HEK293T (cell line): Measurements from ENCODE around the gene REXO1.

Source experiments
- CTCF ChIA-PET: fragments of 350-600 bp; formaldehyde crosslinking; extraction: SDS; loops from one replicate; lab custom pipeline; 2021; ENCODE audit warnings: antibody characterized with exemption, inconsistent platforms; lab: Yijun Ruan, JAX
- POLR2A ChIA-PET: fragments of 350-600 bp; formaldehyde crosslinking; extraction: SDS; loops from one replicate; lab custom pipeline; 2020; ENCODE audit warnings: antibody characterized with exemption, inconsistent platforms; lab: Yijun Ruan, JAX
- DNase-seq: peaks from one replicate; pipeline ENCODE4 v3.0.0; 2012; ENCODE audit warnings: mixed read lengths; ENCODE audit errors: extremely low spot score
- ARNT ChIP-seq: fragments of 450-650 bp; IDR thresholded peaks from 2 replicates; pipeline ENCODE4 v1.6.1; 2017; ENCODE audit warnings: mild to moderate bottlenecking
- BHLHE40 ChIP-seq: fragments of 450-650 bp; IDR thresholded peaks from 2 replicates; pipeline ENCODE4 v1.6.1; 2016; ENCODE audit warnings: mild to moderate bottlenecking, moderate library complexity, borderline replicate concordance
- CTBP1 ChIP-seq: fragments of 450-650 bp; IDR thresholded peaks from 2 replicates; pipeline ENCODE4 v1.6.1; 2016; ENCODE audit warnings: borderline replicate concordance
- ELF4 ChIP-seq: fragments of 450-650 bp; IDR thresholded peaks from 2 replicates; pipeline ENCODE4 v1.6.1; 2017; ENCODE audit warnings: antibody characterized with exemption
- FOXA1 ChIP-seq: fragments of 450-650 bp; IDR thresholded peaks from 2 replicates; pipeline ENCODE4 v1.6.1; 2016; ENCODE audit warnings: mild to moderate bottlenecking
- FOXK2 ChIP-seq: fragments of 450-650 bp; IDR thresholded peaks from 2 replicates; pipeline ENCODE4 v1.6.1; 2016; ENCODE audit warnings: mild to moderate bottlenecking
- FOXM1 ChIP-seq: fragments of 450-650 bp; IDR thresholded peaks from 2 replicates; pipeline ENCODE4 v1.6.1; 2017; ENCODE audit warnings: mild to moderate bottlenecking, borderline replicate concordance
- HDGF ChIP-seq: fragments of 450-650 bp; IDR thresholded peaks from 2 replicates; pipeline ENCODE4 v1.6.1; 2017; ENCODE audit warnings: antibody characterized with exemption, borderline replicate concordance
- L3MBTL2 ChIP-seq: fragments of 450-650 bp; conservative IDR thresholded peaks from 2 replicates; pipeline ENCODE4 v1.6.1; 2016; ENCODE audit warnings: mild to moderate bottlenecking
- LEF1 ChIP-seq: fragments of 450-650 bp; IDR thresholded peaks from 2 replicates; pipeline ENCODE4 v1.6.1; 2017; ENCODE audit warnings: mild to moderate bottlenecking, borderline replicate concordance
- NFRKB ChIP-seq: fragments of 450-650 bp; IDR thresholded peaks from 2 replicates; pipeline ENCODE4 v1.6.1; 2016; ENCODE audit warnings: mild to moderate bottlenecking, moderate library complexity
- SP1 ChIP-seq: fragments of 450-650 bp; IDR thresholded peaks from 2 replicates; pipeline ENCODE4 v1.6.1; 2017
- SUZ12 ChIP-seq: fragments of 450-650 bp; IDR thresholded peaks from 2 replicates; pipeline ENCODE4 v1.6.1; 2016; ENCODE audit warnings: mild to moderate bottlenecking
- TARDBP ChIP-seq: fragments of 450-650 bp; IDR thresholded peaks from 2 replicates; pipeline ENCODE4 v1.6.1; 2016
- ZNF384 ChIP-seq: fragments of 450-650 bp; IDR thresholded peaks from 2 replicates; pipeline ENCODE4 v1.6.1; 2016
- TF ChIP-seq, protein P1 (sequence below): fragments of 450-650 bp; IDR thresholded peaks from 2 replicates; pipeline ENCODE4 v1.6.1; 2016

REXO1 gene

DNA sequence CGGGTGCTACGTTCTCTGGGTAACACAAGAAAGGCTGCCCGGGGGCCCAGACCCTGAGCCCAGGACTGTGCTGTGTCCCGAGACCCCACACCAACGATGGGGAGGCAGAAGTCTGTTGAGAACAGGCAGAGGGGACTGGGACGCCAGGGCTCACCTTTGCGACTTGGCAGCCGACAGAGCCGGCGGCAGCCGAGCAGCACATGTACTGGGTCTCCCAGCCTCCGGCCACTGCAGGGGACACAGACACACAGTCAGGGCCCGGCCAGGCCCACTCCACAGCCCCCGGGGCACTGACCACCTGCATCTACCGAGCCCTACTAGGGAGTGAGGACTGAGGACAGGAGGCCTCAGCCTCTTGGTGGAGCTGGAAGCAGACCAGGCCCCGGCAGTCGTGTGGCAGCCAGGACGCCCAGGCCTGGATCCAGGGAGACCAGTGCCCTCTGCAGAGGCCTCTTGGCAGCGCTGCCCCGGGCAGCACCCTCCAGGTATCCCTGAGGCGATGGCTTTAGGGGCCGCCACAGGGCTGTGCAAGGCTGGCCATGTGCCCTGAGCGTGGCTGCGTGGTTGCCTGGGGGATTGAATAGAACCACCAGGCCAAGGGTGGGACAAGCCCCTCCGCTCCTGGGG, 30.6 kb downstream of the REXO1 start:
- no peak for DNase-seq
- ChIA-PET CTCF (interaction anchor here (1.0 kb wide), 1 partner anchor 9 kb away, joined by 3 read pairs; no protein-coding TSS in a partner anchor), POLR2A (no interaction called here)
- TF ChIP-seq LEF1 = no peak
- TF ChIP-seq ZNF384 = no peak
- no peak for TF ChIP-seq ARNT
- no peak for TF ChIP-seq FOXM1
- no peak for TF ChIP-seq TARDBP
- TF ChIP-seq CTBP1 = no peak
- TF ChIP-seq ELF4 = no peak
- TF ChIP-seq NFRKB = no peak
- TF ChIP-seq FOXA1 = no peak
- TF ChIP-seq, protein P1, sequence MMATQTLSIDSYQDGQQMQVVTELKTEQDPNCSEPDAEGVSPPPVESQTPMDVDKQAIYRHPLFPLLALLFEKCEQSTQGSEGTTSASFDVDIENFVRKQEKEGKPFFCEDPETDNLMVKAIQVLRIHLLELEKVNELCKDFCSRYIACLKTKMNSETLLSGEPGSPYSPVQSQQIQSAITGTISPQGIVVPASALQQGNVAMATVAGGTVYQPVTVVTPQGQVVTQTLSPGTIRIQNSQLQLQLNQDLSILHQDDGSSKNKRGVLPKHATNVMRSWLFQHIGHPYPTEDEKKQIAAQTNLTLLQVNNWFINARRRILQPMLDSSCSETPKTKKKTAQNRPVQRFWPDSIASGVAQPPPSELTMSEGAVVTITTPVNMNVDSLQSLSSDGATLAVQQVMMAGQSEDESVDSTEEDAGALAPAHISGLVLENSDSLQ = no peak
- no peak for TF ChIP-seq BHLHE40
- no peak for TF ChIP-seq SP1
- no peak for TF ChIP-seq L3MBTL2
- TF ChIP-seq FOXK2 = no peak

DNA sequence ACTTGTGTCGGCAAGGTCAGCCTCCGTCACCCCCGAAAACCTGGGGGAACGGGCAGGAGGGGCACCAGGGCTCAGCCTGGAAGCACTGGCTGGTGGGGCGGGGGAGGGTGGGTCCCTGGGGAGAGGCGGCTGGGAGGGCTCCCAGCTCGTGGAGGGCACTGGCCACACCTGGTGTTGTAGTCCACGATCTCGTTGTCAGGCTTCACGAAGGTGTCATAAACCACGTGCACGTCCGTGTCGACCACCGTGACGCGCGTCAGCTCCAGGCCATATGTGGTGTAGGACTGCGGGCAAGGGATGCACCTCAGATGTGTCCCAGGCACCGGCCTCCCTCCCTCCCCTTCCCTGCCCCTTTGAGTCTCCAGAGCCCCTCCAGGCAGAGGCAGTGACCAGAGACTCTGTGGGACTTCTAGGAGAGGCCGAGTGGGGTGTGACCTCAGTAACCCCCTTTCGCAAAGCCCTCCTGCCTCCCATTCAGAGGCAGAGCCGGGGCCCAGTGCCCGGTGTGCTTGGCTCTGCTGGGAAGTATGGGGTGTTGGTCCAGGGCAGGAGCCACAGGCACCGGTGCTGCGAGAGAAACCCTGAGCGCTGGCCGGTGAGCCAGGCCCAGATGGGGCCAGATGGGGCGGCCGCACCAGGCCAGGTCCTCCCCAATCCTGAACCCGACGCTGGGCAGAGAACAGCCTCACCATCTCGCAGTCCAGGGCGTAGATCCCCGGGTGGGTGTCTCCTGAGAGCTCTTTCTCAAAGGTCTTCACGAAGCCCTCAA, 31.6 kb downstream of the REXO1 start:
- TF ChIP-seq ELF4 = no peak
- TF ChIP-seq FOXK2 = no peak
- TF ChIP-seq FOXA1 = no peak
- TF ChIP-seq ARNT = no peak
- TF ChIP-seq, protein P1 = no peak
- TF ChIP-seq SUZ12 = no peak
- no peak for TF ChIP-seq NFRKB
- no peak for TF ChIP-seq LEF1
- no peak for TF ChIP-seq BHLHE40
- no peak for TF ChIP-seq ZNF384
- TF ChIP-seq TARDBP = no peak
- no peak for TF ChIP-seq CTBP1
- TF ChIP-seq SP1 = no peak
- no peak for TF ChIP-seq FOXM1
- no peak for TF ChIP-seq HDGF
- TF ChIP-seq L3MBTL2 = no peak
- CTCF ChIA-PET = interaction anchor here (1.0 kb wide), 1 partner anchor 10 kb away, joined by 3 read pairs; no protein-coding TSS in a partner anchor
- POLR2A ChIA-PET = no interaction called here
- no peak for DNase-seq

GRCh38 chr19:1815605-1816529, 32.4 kb downstream of the REXO1 start:
- DNase-seq = no peak
- CTCF ChIA-PET = interaction anchor here (2.7 kb wide), 1 partner anchor 10 kb away, joined by 8 read pairs; no protein-coding TSS in a partner anchor
- POLR2A ChIA-PET = no interaction called here
- TF ChIP-seq ZNF384 (no peak), FOXM1 (no peak), HDGF (no peak), NFRKB (no peak), FOXA1 (no peak), SP1 (no peak), BHLHE40 (no peak), CTBP1 (no peak), LEF1 (no peak), SUZ12 (no peak), ELF4 (no peak), FOXK2 (no peak), TARDBP (no peak), L3MBTL2 (no peak), ARNT (no peak)
- TF ChIP-seq, protein P1 = no peak

- DNase-seq = no peak
- POLR2A ChIA-PET = no interaction called here
- CTCF ChIA-PET = interaction anchor here (1.7 to 2.7 kb wide), 2 partner anchors 11 to 23 kb away, joined by 4 to 8 read pairs; no protein-coding TSS in a partner anchor
- TF ChIP-seq CTBP1 = no peak
- TF ChIP-seq SP1 = no peak
- TF ChIP-seq FOXK2 = no peak
- no peak for TF ChIP-seq ELF4
- TF ChIP-seq, protein P1 = no peak
- no peak for TF ChIP-seq L3MBTL2
- TF ChIP-seq FOXM1 = no peak
- TF ChIP-seq NFRKB = no peak
- TF ChIP-seq ARNT = no peak
These were observed 33.3 kb downstream of the REXO1 start for GRCh38 chr19:1814833-1815604.
